MCF 10A (cell line): ENCODE measurements around the gene IL10. TPM values are rescaled to one million over a fixed set of nuclear protein-coding genes. Genes with fewer than 3 reads are reported as not detected.

Experiments used
- BruUV-seq: library from RNA; stranded (reverse); fragments of 400-500 nt; replicated peaks from 2 replicates; lab custom pipeline; 2021; lab: Mats Ljungman, UMichigan
- CTCF ChIA-PET: fragments of 300-600 bp; sonication (Branson Sonifier 250); formaldehyde crosslinking; extraction: SDS; loops from one replicate; lab custom pipeline; 2021; ENCODE audit warnings: antibody characterized with exemption, inconsistent platforms; lab: Yijun Ruan, JAX
- POLR2A ChIA-PET: fragments of 300-600, 350-650 bp; sonication (Branson Sonifier 250); formaldehyde crosslinking; extraction: SDS; loops from one replicate; lab custom pipeline; 2020; ENCODE audit warnings: antibody characterized with exemption, inconsistent platforms; lab: Yijun Ruan, JAX
- DNase-seq: peaks from one replicate; pipeline ENCODE4 v3.0.0-alpha.2; 2018; ENCODE audit not compliant: unreplicated experiment
- H3K27ac Mint-ChIP-seq: one replicate; pipeline ENCODE4 v1.8.0; 2022; ENCODE audit warnings: mild to moderate bottlenecking, low read depth, mixed read lengths; ENCODE audit not compliant: unreplicated experiment
- H3K27me3 Mint-ChIP-seq: one replicate; pipeline ENCODE4 v1.8.0; 2022; ENCODE audit warnings: mixed read lengths; ENCODE audit not compliant: insufficient read depth, unreplicated experiment
- H3K36me3 Mint-ChIP-seq: one replicate; pipeline ENCODE4 v1.8.0; 2022; ENCODE audit warnings: mild to moderate bottlenecking, moderate library complexity, mixed read lengths; ENCODE audit not compliant: insufficient read depth, unreplicated experiment
- H3K4me1 Mint-ChIP-seq: one replicate; pipeline ENCODE4 v1.8.0; 2022; ENCODE audit warnings: mixed read lengths; ENCODE audit not compliant: insufficient read depth, unreplicated experiment
- H3K4me3 Mint-ChIP-seq: one replicate; pipeline ENCODE4 v1.8.0; 2022; ENCODE audit warnings: mild to moderate bottlenecking, moderate library complexity, mixed read lengths; ENCODE audit not compliant: unreplicated experiment
- H3K9me3 Mint-ChIP-seq: one replicate; pipeline ENCODE4 v1.8.0; 2022; ENCODE audit warnings: mixed read lengths; ENCODE audit not compliant: unreplicated experiment
- CTCF ChIP-seq: fragments of 200-600 bp; IDR thresholded peaks from one replicate; pipeline ENCODE4 v1.8.0; 2022; ENCODE audit warnings: antibody characterized with exemption, mild to moderate bottlenecking; ENCODE audit not compliant: unreplicated experiment
- intact Hi-C: fragments of 100-400 bp; cut with micrococcal nuclease; formaldehyde crosslinking; loops from 2 replicates; pipeline ENCODE4 v1.14.1; 2022
- total RNA-seq: library from RNA; stranded (reverse); gene quantifications from 2 replicates; pipeline ENCODE4 v1.2.3, GENCODE V29; 2022

The IL10 gene
- total RNA-seq, 1 experiment from 2014 or later, result not detected

- BruUV-seq, result no TSS peak
- ChIA-PET POLR2A (interaction anchor here (1.3 kb wide), 1 partner anchor 98 kb away, joined by 3 read pairs; no protein-coding TSS in a partner anchor), CTCF (interaction anchor here (0.5 to 9.2 kb wide), 14 partner anchors 12 to 653 kb away, joined by 3 to 297 read pairs (median 10); partner anchors contain the start of genes DYRK3 and IL20)
- Mint-ChIP-seq H3K27ac (no peak overlapping the region), H3K36me3 (peaks cover 86% of the 10 kb centered on the region), H3K9me3 (no peaks in the 10 kb centered on the region), H3K4me1 (no peaks in the 10 kb centered on the region), H3K27me3 (no peaks in the 10 kb centered on the region), H3K4me3 (no peak overlapping the region)
- no peak for TF ChIP-seq CTCF
- DNase-seq, result no peak
- intact Hi-C loops, result no loop called here
Observed at GRCh38 chr1:206732992-206733391, 39.3 kb downstream of the IL10 start.

- CTCF ChIA-PET, result interaction anchor here (1.7 to 9.2 kb wide), 3 partner anchors 133 to 249 kb away, joined by 5 to 297 read pairs (median 64); partner anchors contain the start of gene IL20
- intact Hi-C loops, result no loop called here
- no peaks in the 10 kb centered on the region for H3K4me1 Mint-ChIP-seq
Observed at GRCh38 chr1:206732508-206732907, 39.8 kb downstream of the IL10 start.

GRCh38 chr1:206729507-206729906 lies 42.8 kb downstream of the IL10 start:
- Mint-ChIP-seq H3K4me3 (no peak overlapping the region), H3K9me3 (no peaks in the 10 kb centered on the region), H3K27ac (no peak overlapping the region), H3K4me1 (peaks cover 23% of the 10 kb centered on the region), H3K27me3 (no peaks in the 10 kb centered on the region), H3K36me3 (peaks cover 53% of the 10 kb centered on the region)
- no peak for DNase-seq
- intact Hi-C loops, result no loop called here
- BruUV-seq, result no TSS peak
- CTCF ChIA-PET, result interaction anchor here (0.7 to 9.2 kb wide), 10 partner anchors 13 to 282 kb away, joined by 3 to 297 read pairs (median 4); partner anchors contain the start of gene DYRK3
- TF ChIP-seq CTCF, result no peak
- POLR2A ChIA-PET, result interaction anchor here (0.8 kb wide), 1 partner anchor 97 kb away, joined by 3 read pairs; no protein-coding TSS in a partner anchor

More at GRCh38 chr1:206732508-206732907, 39.8 kb downstream of the IL10 start:
- DNase-seq, result no peak
- POLR2A ChIA-PET, result no interaction called here
- H3K27me3 Mint-ChIP-seq, result no peaks in the 10 kb centered on the region
- no peak overlapping the region for H3K27ac Mint-ChIP-seq
- H3K36me3 Mint-ChIP-seq, result peaks cover 81% of the 10 kb centered on the region
- no peak overlapping the region for H3K4me3 Mint-ChIP-seq
- no peaks in the 10 kb centered on the region for H3K9me3 Mint-ChIP-seq
- no peak for TF ChIP-seq CTCF
- BruUV-seq, result no TSS peak

- intact Hi-C loops, result no loop called here
- no peak overlapping the region for H3K27ac Mint-ChIP-seq
- H3K36me3 Mint-ChIP-seq, result peaks cover 48% of the 10 kb centered on the region
- DNase-seq, result no peak
- no peak for TF ChIP-seq CTCF
- POLR2A ChIA-PET, result interaction anchor here (0.8 kb wide), 1 partner anchor 98 kb away, joined by 3 read pairs; no protein-coding TSS in a partner anchor
- H3K4me1 Mint-ChIP-seq, result peaks cover 28% of the 10 kb centered on the region
- H3K4me3 Mint-ChIP-seq, result no peak overlapping the region
- H3K9me3 Mint-ChIP-seq, result no peaks in the 10 kb centered on the region
- H3K27me3 Mint-ChIP-seq, result no peaks in the 10 kb centered on the region
- no TSS peak for BruUV-seq
- CTCF ChIA-PET, result interaction anchor here (0.6 to 7.0 kb wide), 10 partner anchors 13 to 251 kb away, joined by 3 to 158 read pairs (median 6); partner anchors contain the start of gene DYRK3
Observed at GRCh38 chr1:206729050-206729449, 43.2 kb downstream of the IL10 start.
